Fibroblast of mammary gland (primary cell): ENCODE results near the gene AUTS2.

Experiments
- DNase-seq: peaks from one replicate; pipeline ENCODE4 v3.0.0-alpha.2; 2010; ENCODE audit warnings: low read depth
- H3K4me3 ChIP-seq: 2 replicates; pipeline ENCODE4 v1.5.1; 2011; ENCODE audit warnings: low read depth, mild to moderate bottlenecking, low read length, moderate library complexity; ENCODE audit not compliant: control insufficient read depth
- TF ChIP-seq, protein P1 (sequence below): conservative IDR thresholded peaks from 2 replicates; pipeline ENCODE4 v1.5.1; 2011; ENCODE audit warnings: low read depth, low read length, inconsistent platforms; ENCODE audit not compliant: control insufficient read depth, insufficient read depth

AUTS2 gene

DNA sequence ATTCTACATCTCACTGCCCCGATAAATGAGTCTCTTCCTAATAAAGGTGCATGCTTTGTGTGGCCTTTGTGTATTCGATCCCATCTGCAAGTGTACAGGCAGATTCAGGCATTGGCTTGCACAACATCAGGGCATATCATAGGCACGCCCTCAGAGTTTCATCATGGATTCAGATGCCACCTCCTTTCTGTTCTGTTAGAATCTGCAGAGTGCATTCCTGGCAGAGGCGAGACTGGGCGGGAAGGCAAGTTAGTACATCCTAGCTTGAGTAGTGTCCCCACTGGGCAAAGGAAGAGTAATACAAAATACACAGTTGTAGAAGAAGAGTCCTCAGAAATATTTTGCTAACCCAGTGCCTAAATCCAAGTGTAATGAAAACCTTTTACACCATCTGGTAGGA, 1187.2 kb downstream of the AUTS2 start:
- no peak overlapping the region for H3K4me3 ChIP-seq
- no peak for DNase-seq
- TF ChIP-seq, protein P1, sequence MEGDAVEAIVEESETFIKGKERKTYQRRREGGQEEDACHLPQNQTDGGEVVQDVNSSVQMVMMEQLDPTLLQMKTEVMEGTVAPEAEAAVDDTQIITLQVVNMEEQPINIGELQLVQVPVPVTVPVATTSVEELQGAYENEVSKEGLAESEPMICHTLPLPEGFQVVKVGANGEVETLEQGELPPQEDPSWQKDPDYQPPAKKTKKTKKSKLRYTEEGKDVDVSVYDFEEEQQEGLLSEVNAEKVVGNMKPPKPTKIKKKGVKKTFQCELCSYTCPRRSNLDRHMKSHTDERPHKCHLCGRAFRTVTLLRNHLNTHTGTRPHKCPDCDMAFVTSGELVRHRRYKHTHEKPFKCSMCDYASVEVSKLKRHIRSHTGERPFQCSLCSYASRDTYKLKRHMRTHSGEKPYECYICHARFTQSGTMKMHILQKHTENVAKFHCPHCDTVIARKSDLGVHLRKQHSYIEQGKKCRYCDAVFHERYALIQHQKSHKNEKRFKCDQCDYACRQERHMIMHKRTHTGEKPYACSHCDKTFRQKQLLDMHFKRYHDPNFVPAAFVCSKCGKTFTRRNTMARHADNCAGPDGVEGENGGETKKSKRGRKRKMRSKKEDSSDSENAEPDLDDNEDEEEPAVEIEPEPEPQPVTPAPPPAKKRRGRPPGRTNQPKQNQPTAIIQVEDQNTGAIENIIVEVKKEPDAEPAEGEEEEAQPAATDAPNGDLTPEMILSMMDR: no peak

DNA sequence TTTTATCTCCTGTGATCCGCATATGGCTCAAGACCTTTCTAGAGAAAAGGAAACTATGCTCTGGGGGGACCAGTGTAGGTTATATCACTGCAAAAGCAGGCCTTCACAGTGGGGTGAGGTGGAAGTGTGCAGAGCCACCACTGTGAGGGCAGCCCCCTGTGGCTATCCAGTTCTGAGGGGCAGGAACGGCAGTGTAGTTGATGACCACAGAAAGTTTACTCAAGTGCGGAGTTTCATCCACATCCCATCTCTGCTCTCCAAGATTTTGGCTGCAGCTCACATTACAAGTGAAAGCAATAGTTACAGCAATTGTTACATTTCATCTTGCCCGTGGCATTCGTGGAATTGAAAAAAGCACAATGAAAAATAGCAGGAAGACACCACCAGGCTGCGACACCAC, 1187.8 kb downstream of the AUTS2 start:
- no peak overlapping the region for H3K4me3 ChIP-seq
- TF ChIP-seq, protein P1: no peak
- DNase-seq: no peak

DNA sequence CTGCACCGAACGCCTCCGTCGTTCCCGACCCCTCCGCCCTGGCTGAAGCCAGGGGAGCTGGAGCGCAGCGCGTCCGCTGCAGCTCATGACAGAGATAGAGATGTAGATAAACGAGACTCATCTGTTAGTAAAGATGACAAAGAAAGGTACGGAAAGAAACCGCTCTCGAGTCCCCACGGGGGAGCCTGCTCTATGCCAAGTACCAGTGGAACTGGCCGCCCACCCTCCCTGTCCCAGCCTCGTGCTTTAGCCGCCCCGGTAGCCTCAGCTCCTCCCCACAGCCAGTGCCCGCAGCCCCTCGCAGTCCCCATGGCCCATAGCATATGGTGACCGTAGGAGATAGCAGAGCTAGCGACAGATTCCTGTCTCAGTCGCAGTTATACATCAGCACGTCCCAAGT, 1189.0 kb downstream of the AUTS2 start:
- no peak overlapping the region for H3K4me3 ChIP-seq
- TF ChIP-seq, protein P1: no peak
- no peak for DNase-seq

DNA sequence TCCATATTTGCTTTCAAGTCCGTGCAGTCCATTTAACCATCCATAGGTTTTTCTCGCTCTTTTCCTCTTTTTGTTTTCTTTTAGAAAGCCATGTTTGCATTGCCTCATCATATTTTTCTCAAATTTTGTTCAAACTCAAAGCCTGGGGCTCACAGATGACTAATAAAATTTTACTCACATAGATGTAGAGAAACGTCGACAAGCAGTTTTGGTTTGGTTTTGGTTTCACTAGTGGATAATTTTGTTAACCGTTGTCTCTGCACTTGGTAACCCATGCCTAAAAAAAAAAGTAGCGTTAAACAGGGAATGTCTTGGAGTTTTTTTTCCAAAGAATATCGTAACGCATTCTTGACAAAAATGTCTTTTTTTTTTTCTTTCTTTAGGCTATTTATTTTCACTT, 1189.5 kb downstream of the AUTS2 start:
- TF ChIP-seq, protein P1: no peak
- no peak overlapping the region for H3K4me3 ChIP-seq
- DNase-seq: no peak

DNA sequence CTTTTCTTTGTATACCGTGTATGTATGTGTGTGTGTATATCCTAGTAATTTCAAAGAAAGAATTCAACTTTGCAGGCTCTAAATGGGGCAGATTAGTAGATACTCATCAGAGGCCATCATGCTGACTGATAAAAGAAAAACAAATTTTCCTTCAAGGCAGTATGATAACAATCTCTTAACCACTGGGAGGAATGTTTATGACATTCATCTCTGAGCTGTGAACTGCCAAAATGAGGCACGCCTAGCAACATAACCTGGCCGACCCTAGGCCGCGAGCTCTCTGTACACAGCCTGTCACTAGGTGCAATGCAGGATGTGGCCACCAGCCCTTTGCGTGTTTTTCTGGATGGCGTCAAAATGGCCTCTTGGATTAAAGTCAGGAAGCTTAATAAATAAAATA, 1190.0 kb downstream of the AUTS2 start:
- TF ChIP-seq, protein P1: no peak
- DNase-seq: no peak
- H3K4me3 ChIP-seq: no peak overlapping the region

DNA sequence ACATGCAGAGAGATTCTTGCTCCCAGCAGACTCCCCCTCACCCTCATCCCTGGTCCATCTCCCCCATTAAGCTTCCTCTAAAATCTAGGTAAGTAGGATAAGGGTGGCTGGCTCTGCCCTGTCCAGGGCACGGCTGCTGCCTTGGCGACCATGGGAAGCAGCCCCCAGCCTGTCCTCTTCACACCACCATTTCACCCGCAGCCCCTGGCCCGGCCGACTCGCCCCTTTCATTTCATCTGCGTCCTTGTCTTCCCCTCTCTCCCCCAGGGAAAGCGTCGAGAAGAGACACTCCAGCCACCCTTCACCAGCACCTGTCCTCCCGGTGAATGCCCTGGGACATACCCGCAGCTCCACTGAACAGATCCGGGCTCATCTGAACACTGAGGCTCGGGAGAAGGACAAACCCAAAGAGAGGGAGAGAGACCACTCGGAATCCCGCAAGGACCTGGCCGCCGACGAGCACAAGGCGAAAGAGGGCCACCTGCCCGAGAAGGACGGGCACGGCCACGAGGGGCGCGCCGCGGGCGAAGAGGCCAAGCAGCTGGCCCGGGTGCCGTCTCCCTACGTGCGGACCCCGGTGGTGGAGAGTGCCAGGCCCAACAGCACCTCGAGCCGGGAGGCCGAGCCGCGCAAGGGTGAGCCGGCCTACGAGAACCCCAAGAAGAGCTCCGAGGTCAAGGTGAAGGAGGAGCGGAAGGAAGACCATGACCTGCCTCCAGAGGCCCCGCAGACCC, 1191.4 kb downstream of the AUTS2 start:
- no peak overlapping the region for H3K4me3 ChIP-seq
- DNase-seq: no peak
- TF ChIP-seq, protein P1: no peak
